ENCODE data around the gene SRGAP2C.
"Not testable (repeated sequence)": the region's sequence is repeated elsewhere in the genome, so short reads cannot be mapped to it uniquely, and the experiment has no call there.

- not testable (repeated sequence) for TF ChIP-seq CTCF, POLR2A (IDR thresholded peaks at IDR 0.05)
Measured at GRCh38 chr1:121298529-121298928, 113.8 kb downstream of the SRGAP2C start.
